WTC11 (cell line): ENCODE data around the gene HIC1. TPM values are rescaled to one million over a fixed set of nuclear protein-coding genes. Genes with fewer than 3 reads are reported as not detected.
A peak's percentile ranks its signal among the peaks of the same experiment; 100 is the strongest.

Source experiments
- AR ChIP-seq: fragments of 250-450 bp; sonication (Bioruptor Pico); IDR thresholded peaks from 2 replicates; pipeline ENCODE4 v1.9.0; 2021; ENCODE audit warnings: mild to moderate bottlenecking
- ATF6 ChIP-seq: sonication (generic); formaldehyde crosslinking; IDR thresholded peaks from 2 replicates; pipeline ENCODE4 v1.8.1; 2023; ENCODE audit warnings: mild to moderate bottlenecking, missing genetic modification reagents
- CREM ChIP-seq: sonication (generic); formaldehyde crosslinking; IDR thresholded peaks from 2 replicates; pipeline ENCODE4 v1.8.1; 2022; ENCODE audit warnings: mild to moderate bottlenecking, missing genetic modification reagents, moderate library complexity
- FOXK1 ChIP-seq: sonication (generic); formaldehyde crosslinking; IDR thresholded peaks from 2 replicates; pipeline ENCODE4 v1.8.0; 2022; ENCODE audit warnings: mild to moderate bottlenecking, moderate library complexity, missing genetic modification reagents
- GRHL2 ChIP-seq: fragments of 250-450 bp; sonication (Bioruptor Pico); IDR thresholded peaks from 2 replicates; pipeline ENCODE4 v1.8.0; 2022; ENCODE audit warnings: mild to moderate bottlenecking, moderate library complexity; ENCODE audit not compliant: insufficient replicate concordance, severe bottlenecking
- HMGA2 ChIP-seq: fragments of 250-450 bp; sonication (Bioruptor Pico); IDR thresholded peaks from 2 replicates; pipeline ENCODE4 v1.4.0; 2021; ENCODE audit warnings: mild to moderate bottlenecking, moderate library complexity
- KAT7 ChIP-seq: sonication (generic); formaldehyde crosslinking; IDR thresholded peaks from 2 replicates; pipeline ENCODE4 v1.8.1; 2023; ENCODE audit warnings: missing genetic modification reagents, mild to moderate bottlenecking, borderline replicate concordance
- MAX ChIP-seq: sonication (generic); formaldehyde crosslinking; IDR thresholded peaks from 2 replicates; pipeline ENCODE4 v1.8.0; 2022; ENCODE audit warnings: mild to moderate bottlenecking, missing genetic modification reagents
- NFYB ChIP-seq: sonication (generic); formaldehyde crosslinking; conservative IDR thresholded peaks from 2 replicates; pipeline ENCODE4 v1.8.0; 2022; ENCODE audit warnings: low read depth, missing genetic modification reagents
- SMAD4 ChIP-seq: sonication (generic); formaldehyde crosslinking; IDR thresholded peaks from 2 replicates; pipeline ENCODE4 v1.8.0; 2022; ENCODE audit warnings: mild to moderate bottlenecking, missing genetic modification reagents
- TEAD1 ChIP-seq: sonication (generic); formaldehyde crosslinking; IDR thresholded peaks from 2 replicates; pipeline ENCODE4 v1.8.0; 2022; ENCODE audit warnings: mild to moderate bottlenecking, missing genetic modification reagents
- USF1 ChIP-seq: sonication (generic); formaldehyde crosslinking; IDR thresholded peaks from 2 replicates; pipeline ENCODE4 v1.8.0; 2022; ENCODE audit warnings: mild to moderate bottlenecking, missing genetic modification reagents
- ZBTB43 ChIP-seq: sonication (generic); formaldehyde crosslinking; IDR thresholded peaks from 2 replicates; pipeline ENCODE4 v1.8.1; 2023; ENCODE audit warnings: mild to moderate bottlenecking, missing genetic modification reagents
- ZMAT4 ChIP-seq: fragments of 250-450 bp; sonication (Bioruptor Pico); IDR thresholded peaks from 2 replicates; pipeline ENCODE4 v1.9.0; 2021; ENCODE audit warnings: mild to moderate bottlenecking
- ZNF138 ChIP-seq: sonication (generic); formaldehyde crosslinking; conservative IDR thresholded peaks from 2 replicates; pipeline ENCODE4 v1.8.1; 2022; ENCODE audit warnings: mild to moderate bottlenecking, moderate library complexity, missing genetic modification reagents
- ZNF263 ChIP-seq: sonication (generic); formaldehyde crosslinking; IDR thresholded peaks from 2 replicates; pipeline ENCODE4 v1.8.1; 2022; ENCODE audit warnings: low read depth, mild to moderate bottlenecking, moderate library complexity, missing genetic modification reagents
- ZNF396 ChIP-seq: fragments of 250-450 bp; sonication (Bioruptor Pico); IDR thresholded peaks from 2 replicates; pipeline ENCODE4 v1.8.0; 2021; ENCODE audit warnings: mild to moderate bottlenecking, moderate library complexity, borderline replicate concordance
- ZNF423 ChIP-seq: fragments of 250-450 bp; sonication (Bioruptor Pico); IDR thresholded peaks from 2 replicates; pipeline ENCODE4 v2.1.2; 2022; ENCODE audit warnings: mild to moderate bottlenecking, moderate library complexity
- ZNF532 ChIP-seq: fragments of 250-450 bp; sonication (Bioruptor Pico); IDR thresholded peaks from 2 replicates; pipeline ENCODE4 v1.9.0; 2021; ENCODE audit warnings: mild to moderate bottlenecking, borderline replicate concordance
- ZNF671 ChIP-seq: fragments of 250-450 bp; sonication (Bioruptor Pico); IDR thresholded peaks from 2 replicates; pipeline ENCODE4 v1.8.0; 2021; ENCODE audit warnings: mild to moderate bottlenecking
- total RNA-seq: library from RNA; stranded (reverse); gene quantifications from 3 replicates; pipeline ENCODE4 v1.2.3, GENCODE V29; 2021
- TF ChIP-seq, protein P1 (sequence below): sonication (generic); formaldehyde crosslinking; IDR thresholded peaks from 2 replicates; pipeline ENCODE4 v1.8.0; 2022; ENCODE audit warnings: mild to moderate bottlenecking, missing genetic modification reagents
- TF ChIP-seq, protein P2 (sequence below): sonication (generic); formaldehyde crosslinking; conservative IDR thresholded peaks from 2 replicates; pipeline ENCODE4 v1.8.1; 2022; ENCODE audit warnings: mild to moderate bottlenecking, missing genetic modification reagents
- TF ChIP-seq, protein P3 (sequence below): fragments of 250-450 bp; sonication (Bioruptor Pico); IDR thresholded peaks from 2 replicates; pipeline ENCODE4 v1.8.0; 2021; ENCODE audit warnings: mild to moderate bottlenecking

The HIC1 gene
- total RNA-seq, 1 experiment from 2014 or later: 0.37 TPM

DNA sequence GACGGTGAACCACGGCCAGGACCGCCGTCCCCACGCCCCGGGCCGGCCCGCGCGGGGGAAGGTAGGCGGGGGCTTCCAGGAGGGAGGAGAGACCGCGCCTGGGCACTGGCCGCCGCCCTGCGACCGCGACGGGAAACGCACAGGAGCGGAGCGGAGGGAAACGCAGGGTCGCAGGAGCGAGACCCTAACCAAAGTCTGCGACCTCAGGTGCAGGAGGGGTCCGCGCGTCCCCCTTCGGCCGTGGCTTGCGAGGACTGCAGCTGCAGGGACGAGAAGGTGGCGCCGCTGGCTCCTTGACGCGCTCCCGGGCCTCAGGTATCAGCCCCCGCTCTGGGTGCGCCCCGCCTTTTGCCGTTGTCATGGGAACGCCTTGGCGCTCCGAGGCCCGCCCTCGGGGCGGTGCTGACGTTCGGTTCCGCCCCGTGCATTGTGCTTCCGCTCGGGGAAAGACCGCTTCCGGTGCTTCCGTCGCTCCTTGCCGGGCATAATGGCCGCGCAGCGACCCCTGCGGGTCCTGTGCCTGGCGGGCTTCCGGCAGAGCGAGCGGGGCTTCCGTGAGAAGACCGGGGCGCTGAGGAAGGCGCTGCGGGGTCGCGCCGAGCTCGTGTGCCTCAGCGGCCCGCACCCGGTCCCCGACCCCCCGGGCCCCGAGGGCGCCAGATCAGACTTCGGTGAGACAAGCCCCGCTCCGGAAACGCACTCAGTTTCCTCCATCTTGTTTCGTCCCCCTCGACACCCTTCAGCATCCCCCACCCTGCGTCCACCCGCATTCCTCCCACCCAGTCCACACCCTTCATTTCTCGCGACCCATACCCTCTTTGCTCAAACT lies 13.1 kb upstream of the HIC1 start, which contains the start of gene OVCA2 (continued):
- TF ChIP-seq AR (CRISPR knock-in tag) (no peak), KAT7 (CRISPR knock-in tag) (no peak), USF1 (CRISPR knock-in tag) (0 out of 2 replicates have a peak, but pooled peaks have one; percentile 18), SMAD4 (CRISPR knock-in tag) (no peak), FOXK1 (peak; percentile 67; the same call in 1 of the 2 replicates), ZNF263 (CRISPR knock-in tag) (no peak), TEAD1 (CRISPR knock-in tag) (no peak), ZNF396 (CRISPR knock-in tag) (no peak), ATF6 (CRISPR knock-in tag) (no peak), ZNF138 (CRISPR knock-in tag) (no peak), MAX (CRISPR knock-in tag) (peak; percentile 82), CREM (CRISPR knock-in tag) (0 out of 2 replicates have a peak, but pooled peaks have one; percentile 46), ZNF423 (CRISPR knock-in tag) (no peak), ZNF532 (CRISPR knock-in tag) (no peak), NFYB (CRISPR knock-in tag) (no peak), HMGA2 (CRISPR knock-in tag) (no peak), ZMAT4 (CRISPR knock-in tag) (0 out of 2 replicates have a peak, but pooled peaks have one; percentile 20), GRHL2 (CRISPR knock-in tag) (no peak), ZBTB43 (CRISPR knock-in tag) (no peak), ZNF671 (no peak)
- TF ChIP-seq, protein P1, sequence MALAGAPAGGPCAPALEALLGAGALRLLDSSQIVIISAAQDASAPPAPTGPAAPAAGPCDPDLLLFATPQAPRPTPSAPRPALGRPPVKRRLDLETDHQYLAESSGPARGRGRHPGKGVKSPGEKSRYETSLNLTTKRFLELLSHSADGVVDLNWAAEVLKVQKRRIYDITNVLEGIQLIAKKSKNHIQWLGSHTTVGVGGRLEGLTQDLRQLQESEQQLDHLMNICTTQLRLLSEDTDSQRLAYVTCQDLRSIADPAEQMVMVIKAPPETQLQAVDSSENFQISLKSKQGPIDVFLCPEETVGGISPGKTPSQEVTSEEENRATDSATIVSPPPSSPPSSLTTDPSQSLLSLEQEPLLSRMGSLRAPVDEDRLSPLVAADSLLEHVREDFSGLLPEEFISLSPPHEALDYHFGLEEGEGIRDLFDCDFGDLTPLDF (CRISPR knock-in tag): no peak
- TF ChIP-seq, protein P2, sequence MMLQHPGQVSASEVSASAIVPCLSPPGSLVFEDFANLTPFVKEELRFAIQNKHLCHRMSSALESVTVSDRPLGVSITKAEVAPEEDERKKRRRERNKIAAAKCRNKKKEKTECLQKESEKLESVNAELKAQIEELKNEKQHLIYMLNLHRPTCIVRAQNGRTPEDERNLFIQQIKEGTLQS (CRISPR knock-in tag): no peak
- TF ChIP-seq, protein P3, sequence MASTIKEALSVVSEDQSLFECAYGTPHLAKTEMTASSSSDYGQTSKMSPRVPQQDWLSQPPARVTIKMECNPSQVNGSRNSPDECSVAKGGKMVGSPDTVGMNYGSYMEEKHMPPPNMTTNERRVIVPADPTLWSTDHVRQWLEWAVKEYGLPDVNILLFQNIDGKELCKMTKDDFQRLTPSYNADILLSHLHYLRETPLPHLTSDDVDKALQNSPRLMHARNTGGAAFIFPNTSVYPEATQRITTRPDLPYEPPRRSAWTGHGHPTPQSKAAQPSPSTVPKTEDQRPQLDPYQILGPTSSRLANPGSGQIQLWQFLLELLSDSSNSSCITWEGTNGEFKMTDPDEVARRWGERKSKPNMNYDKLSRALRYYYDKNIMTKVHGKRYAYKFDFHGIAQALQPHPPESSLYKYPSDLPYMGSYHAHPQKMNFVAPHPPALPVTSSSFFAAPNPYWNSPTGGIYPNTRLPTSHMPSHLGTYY (CRISPR knock-in tag): no peak
